ENCODE results near the gene IL4I1. TPM values are rescaled to one million over a fixed set of nuclear protein-coding genes. Genes with fewer than 3 reads are reported as not detected.

The IL4I1 gene
- 0.74 to 0.86 TPM (median 0.79 TPM) in 5 replicates for total RNA-seq (2022; extraction: Qiagen RNA extraction)

GRCh38 chr19:49896863-49897621 lies at the start of gene IL4I1:
Gene IL4I1, minus strand, starts transcription at chr19:49896887. Its CDS starts 727 bp downstream, at chr19:49896160.

DNA sequence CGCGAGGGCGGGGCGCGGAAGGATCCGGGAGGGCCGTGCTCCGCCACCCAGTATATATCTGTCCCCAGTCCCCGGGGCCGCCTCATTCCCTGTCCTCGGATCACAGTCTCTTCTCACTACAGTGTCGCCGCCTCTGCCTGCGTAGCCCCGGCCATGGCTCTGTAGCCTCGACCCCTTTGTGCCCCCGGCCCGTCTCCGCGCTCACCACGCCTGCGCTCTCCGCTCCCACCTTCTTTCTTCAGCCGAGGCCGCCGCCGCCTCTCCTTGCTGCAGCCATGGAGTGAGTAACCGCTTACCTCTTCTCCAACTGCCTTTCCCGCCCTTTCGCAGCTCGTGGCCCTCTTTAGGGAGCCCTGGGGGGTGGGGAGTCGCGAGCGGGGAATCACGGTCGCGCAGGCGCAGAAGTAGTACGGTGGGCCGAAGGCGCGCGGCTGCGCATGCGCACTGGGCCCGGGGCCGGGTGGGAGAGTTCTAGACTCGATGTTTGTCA lies 32.5 kb upstream of the IL4I1 start, which contains the start of the genes ATF5 and NUP62:
Gene ATF5, plus strand, starts transcription at position 85 of the 490 bp plus-strand sequence. CDS start 1,646 bp downstream, outside the sequence.
Gene NUP62, minus strand, starts transcription at position 384 of the 490 bp plus-strand sequence. CDS start 19,697 bp downstream, outside the sequence.

DNA sequence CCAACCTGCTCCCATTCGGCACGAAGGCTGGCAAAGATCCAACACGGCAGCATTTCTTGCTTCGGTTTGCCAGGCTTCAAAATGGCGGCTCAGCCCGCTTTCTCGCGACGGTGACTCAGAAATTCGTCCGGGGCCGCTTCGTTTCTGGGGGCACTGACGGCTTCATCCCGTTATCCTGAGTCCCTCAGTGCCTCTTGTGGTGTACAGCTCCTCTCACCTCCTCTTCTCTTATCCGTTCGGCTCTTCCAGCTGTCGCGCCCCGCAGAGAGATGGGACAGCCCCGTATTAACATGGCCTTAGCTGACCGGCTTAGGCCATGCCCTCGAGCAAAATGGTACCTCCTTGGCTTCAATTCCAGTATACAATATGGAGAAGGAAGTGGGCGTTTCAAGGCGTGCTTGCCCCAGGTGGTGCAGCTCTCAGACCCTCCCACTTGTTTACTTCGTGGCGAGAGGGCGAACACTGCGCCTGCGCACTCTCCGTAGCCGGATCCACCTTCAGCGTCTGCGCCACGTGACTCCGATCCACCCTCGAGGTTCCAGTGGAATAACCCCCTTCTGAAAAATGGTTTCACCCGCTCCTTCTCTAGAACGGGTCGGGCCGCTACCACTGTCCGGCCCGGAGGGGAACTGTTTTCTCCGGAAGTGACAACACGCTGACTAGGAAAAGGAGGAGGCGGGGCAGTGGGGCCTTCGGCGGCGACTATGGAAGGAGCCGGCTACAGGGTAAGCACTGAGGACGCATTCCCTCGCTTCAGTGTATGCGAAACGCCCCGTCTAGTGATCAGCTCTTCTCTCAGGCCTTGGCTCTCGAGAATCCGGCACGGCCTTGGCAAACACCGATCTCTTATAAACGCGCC lies 19.4 kb downstream of the IL4I1 start, which contains the start of the genes AKT1S1 and TBC1D17:
Gene AKT1S1, minus strand, starts transcription at position 336 of the 859 bp plus-strand sequence. CDS start 4,060 bp downstream, outside the sequence.
Gene TBC1D17, plus strand, starts transcription at position 683 of the 859 bp plus-strand sequence. Its CDS starts 22 bp downstream, at position 705.

GRCh38 chr19:49866933-49867782 lies 29.5 kb downstream of the IL4I1 start, which contains the start of gene PNKP:
Gene PNKP, minus strand, starts transcription at chr19:49867576. Its CDS starts 372 bp downstream, at chr19:49867204.

GRCh38 chr19:49850487-49851342 lies 46.0 kb downstream of the IL4I1 start, which contains the start of gene PTOV1:
Gene PTOV1, plus strand, starts transcription at chr19:49851159.

Other genes starting within 250 kb of the IL4I1 start
- 83.6 to 102 TPM (median 97.5 TPM) in 5 replicates for gene IRF3, start 231.0 kb downstream of the IL4I1 start, total RNA-seq (2022; extraction: Qiagen RNA extraction)
- gene BCL2L12, start 231.0 kb downstream of the IL4I1 start, total RNA-seq (2022; extraction: Qiagen RNA extraction) = 57.1 to 73.6 TPM (median 72.4 TPM) in 5 replicates
- gene PRMT1, start 219.6 kb downstream of the IL4I1 start, total RNA-seq (2022; extraction: Qiagen RNA extraction) = 403 to 431 TPM (median 410 TPM) in 5 replicates
- gene ADM5, start 207.3 kb downstream of the IL4I1 start, total RNA-seq (2022; extraction: Qiagen RNA extraction) = 2.9 to 5.7 TPM (median 5.0 TPM) in 5 replicates
- 9.8 to 15.7 TPM (median 12.9 TPM) in 5 replicates for gene CPT1C, start 205.8 kb downstream of the IL4I1 start, total RNA-seq (2022; extraction: Qiagen RNA extraction)
- not detected in 5 replicates for gene TSKS, start 133.6 kb downstream of the IL4I1 start, total RNA-seq (2022; extraction: Qiagen RNA extraction)
- 45.0 to 59.7 TPM (median 55.3 TPM) in 5 replicates for gene AP2A1, start 129.9 kb downstream of the IL4I1 start, total RNA-seq (2022; extraction: Qiagen RNA extraction)
- gene FUZ, start 83.6 kb downstream of the IL4I1 start, total RNA-seq (2022; extraction: Qiagen RNA extraction) = 14.8 to 15.7 TPM (median 15.3 TPM) in 5 replicates
- gene MED25, start 78.6 kb downstream of the IL4I1 start, total RNA-seq (2022; extraction: Qiagen RNA extraction) = 50.2 to 70.6 TPM (median 70.4 TPM) in 5 replicates
- gene PTOV1, start 45.7 kb downstream of the IL4I1 start, total RNA-seq (2022; extraction: Qiagen RNA extraction) = 105 to 154 TPM (median 149 TPM) in 5 replicates
- gene PNKP, start 29.3 kb downstream of the IL4I1 start, total RNA-seq (2022; extraction: Qiagen RNA extraction) = 34.8 to 51.2 TPM (median 47.0 TPM) in 5 replicates
- gene AKT1S1, start 19.5 kb downstream of the IL4I1 start, total RNA-seq (2022; extraction: Qiagen RNA extraction) = 68.1 to 118 TPM (median 112 TPM) in 5 replicates
- 19.9 to 22.5 TPM (median 21.7 TPM) in 5 replicates for gene TBC1D17, start 19.2 kb downstream of the IL4I1 start, total RNA-seq (2022; extraction: Qiagen RNA extraction)
- gene ATF5, start 32.3 kb upstream of the IL4I1 start, total RNA-seq (2022; extraction: Qiagen RNA extraction) = 46.4 to 52.5 TPM (median 47.7 TPM) in 5 replicates
- gene NUP62, start 32.6 kb upstream of the IL4I1 start, total RNA-seq (2022; extraction: Qiagen RNA extraction) = 75.7 to 88.4 TPM (median 84.1 TPM) in 5 replicates
- gene SIGLEC11, start 64.3 kb upstream of the IL4I1 start, total RNA-seq (2022; extraction: Qiagen RNA extraction) = 0.09 to 0.17 TPM (median 0.09 TPM) in 5 replicates
- gene VRK3, start 128.5 kb upstream of the IL4I1 start, total RNA-seq (2022; extraction: Qiagen RNA extraction) = 37.6 to 39.0 TPM (median 38.3 TPM) in 5 replicates
- gene ZNF473, start 129.1 kb upstream of the IL4I1 start, total RNA-seq (2022; extraction: Qiagen RNA extraction) = 7.5 to 10.3 TPM (median 9.5 TPM) in 5 replicates